ENCODE measurements around the gene WWP2. TPM values are rescaled to one million over a fixed set of nuclear protein-coding genes. Genes with fewer than 3 reads are reported as not detected.
"Not testable (repeated sequence)": the region's sequence is repeated elsewhere in the genome, so short reads cannot be mapped to it uniquely, and the experiment has no call there.

The WWP2 gene
- total RNA-seq, 1 donor from 2014 or later = 39.9 TPM

GRCh38 chr16:69941251-69942098 lies 179.3 kb downstream of the WWP2 start:
- Mint-ChIP-seq H3K4me1 (ENCODE audit: low read depth) (peaks cover 11% of the 10 kb centered on the region), H3K27ac (ENCODE audit: unreplicated experiment) (no peak overlapping the region), H3K27me3 (ENCODE audit: low read depth) (no peaks in the 10 kb centered on the region), H3K9me3 (ENCODE audit: low read depth) (no peaks in the 10 kb centered on the region), H3K4me3 (ENCODE audit: unreplicated experiment) (no peak overlapping the region), H3K36me3 (ENCODE audit: low read depth) (peaks cover 27% of the 10 kb centered on the region)
- no peak for TF ChIP-seq CTCF (IDR thresholded peaks at IDR 0.05)
- peak; percentile 73 for DNase-seq (ENCODE audit: low spot score)

- peak; percentile 56 for DNase-seq (ENCODE audit: low spot score)
- no peaks in the 10 kb centered on the region for H3K27me3 Mint-ChIP-seq (ENCODE audit: low read depth)
- TF ChIP-seq CTCF (IDR thresholded peaks at IDR 0.05) = no peak
- no peak overlapping the region for H3K4me3 Mint-ChIP-seq (ENCODE audit: unreplicated experiment)
- no peaks in the 10 kb centered on the region for H3K9me3 Mint-ChIP-seq (ENCODE audit: low read depth)
- H3K27ac Mint-ChIP-seq (ENCODE audit: unreplicated experiment) = no peak overlapping the region
- H3K36me3 Mint-ChIP-seq (ENCODE audit: low read depth) = peaks cover 21% of the 10 kb centered on the region
- H3K4me1 Mint-ChIP-seq (ENCODE audit: low read depth) = peaks cover 11% of the 10 kb centered on the region
Observed at GRCh38 chr16:69942099-69942491, 180.0 kb downstream of the WWP2 start.

- peaks cover 15% of the 10 kb centered on the region for H3K36me3 Mint-ChIP-seq (ENCODE audit: low read depth)
- TF ChIP-seq CTCF (IDR thresholded peaks at IDR 0.05) = no peak
- no peak overlapping the region for H3K4me3 Mint-ChIP-seq (ENCODE audit: unreplicated experiment)
- H3K27ac Mint-ChIP-seq (ENCODE audit: unreplicated experiment) = no peak overlapping the region
- DNase-seq (ENCODE audit: low spot score) = peak; percentile 63
- peaks cover 11% of the 10 kb centered on the region for H3K4me1 Mint-ChIP-seq (ENCODE audit: low read depth)
- H3K27me3 Mint-ChIP-seq (ENCODE audit: low read depth) = no peaks in the 10 kb centered on the region
- no peaks in the 10 kb centered on the region for H3K9me3 Mint-ChIP-seq (ENCODE audit: low read depth)
Observed at GRCh38 chr16:69942627-69943170, 180.6 kb downstream of the WWP2 start.

- peaks cover 11% of the 10 kb centered on the region for H3K4me1 Mint-ChIP-seq (ENCODE audit: low read depth)
- not testable (repeated sequence) for H3K4me3 Mint-ChIP-seq (ENCODE audit: unreplicated experiment); H3K27ac Mint-ChIP-seq (ENCODE audit: unreplicated experiment); H3K9me3 Mint-ChIP-seq (ENCODE audit: low read depth); H3K27me3 Mint-ChIP-seq (ENCODE audit: low read depth)
- DNase-seq (ENCODE audit: low spot score) = peak; percentile 35
- H3K36me3 Mint-ChIP-seq (ENCODE audit: low read depth) = peaks cover 13% of the 10 kb centered on the region
Observed at GRCh38 chr16:69943241-69944036, 181.3 kb downstream of the WWP2 start.

GRCh38 chr16:69950411-69950810 lies 188.3 kb downstream of the WWP2 start:
- H3K27ac Mint-ChIP-seq (ENCODE audit: unreplicated experiment); H3K4me3 Mint-ChIP-seq (ENCODE audit: unreplicated experiment); H3K36me3 Mint-ChIP-seq (ENCODE audit: low read depth); DNase-seq (ENCODE audit: low spot score); H3K4me1 Mint-ChIP-seq (ENCODE audit: low read depth); H3K27me3 Mint-ChIP-seq (ENCODE audit: low read depth); H3K9me3 Mint-ChIP-seq (ENCODE audit: low read depth): not testable (repeated sequence)

GRCh38 chr16:69951017-69951671 lies 189.0 kb downstream of the WWP2 start, which contains the start of gene CLEC18A:
TSS of gene CLEC18A (plus strand) at chr16:69951334. CDS start at chr16:69951367, 33 bp downstream.
- not testable (repeated sequence) for H3K36me3 Mint-ChIP-seq (ENCODE audit: low read depth); H3K4me3 Mint-ChIP-seq (ENCODE audit: unreplicated experiment); H3K27me3 Mint-ChIP-seq (ENCODE audit: low read depth); H3K4me1 Mint-ChIP-seq (ENCODE audit: low read depth); H3K9me3 Mint-ChIP-seq (ENCODE audit: low read depth); H3K27ac Mint-ChIP-seq (ENCODE audit: unreplicated experiment); DNase-seq (ENCODE audit: low spot score)

GRCh38 chr16:69951672-69952031 lies 189.5 kb downstream of the WWP2 start:
- H3K4me3 Mint-ChIP-seq (ENCODE audit: unreplicated experiment); H3K9me3 Mint-ChIP-seq (ENCODE audit: low read depth); H3K4me1 Mint-ChIP-seq (ENCODE audit: low read depth); H3K27me3 Mint-ChIP-seq (ENCODE audit: low read depth); H3K36me3 Mint-ChIP-seq (ENCODE audit: low read depth); H3K27ac Mint-ChIP-seq (ENCODE audit: unreplicated experiment): not testable (repeated sequence)
- DNase-seq (ENCODE audit: low spot score) = peak; percentile 38

GRCh38 chr16:69952116-69952515 lies 190.0 kb downstream of the WWP2 start:
- not testable (repeated sequence) for H3K9me3 Mint-ChIP-seq (ENCODE audit: low read depth); H3K36me3 Mint-ChIP-seq (ENCODE audit: low read depth); H3K4me1 Mint-ChIP-seq (ENCODE audit: low read depth); H3K27ac Mint-ChIP-seq (ENCODE audit: unreplicated experiment); H3K4me3 Mint-ChIP-seq (ENCODE audit: unreplicated experiment); DNase-seq (ENCODE audit: low spot score); H3K27me3 Mint-ChIP-seq (ENCODE audit: low read depth)

- not testable (repeated sequence) for H3K27ac Mint-ChIP-seq (ENCODE audit: unreplicated experiment); H3K4me3 Mint-ChIP-seq (ENCODE audit: unreplicated experiment); H3K4me1 Mint-ChIP-seq (ENCODE audit: low read depth); H3K36me3 Mint-ChIP-seq (ENCODE audit: low read depth); H3K27me3 Mint-ChIP-seq (ENCODE audit: low read depth); DNase-seq (ENCODE audit: low spot score); H3K9me3 Mint-ChIP-seq (ENCODE audit: low read depth)
Observed at GRCh38 chr16:69952572-69953355, 190.6 kb downstream of the WWP2 start.

Measured in chondrocyte (in vitro differentiated cells).